ENCODE results near the gene VTI1A.

The VTI1A gene

GRCh38 chr10:112614586-112614985, 167.6 kb downstream of the VTI1A start:
- TF ChIP-seq CTCF (IDR thresholded peaks at IDR 0.05; ENCODE audit: low read depth, low read length), result no peak
- in situ Hi-C loops (cut with HindIII; ENCODE audit: low sequenced_read_pairs), result no loop called here
- no peak overlapping the region for H3K4me3 ChIP-seq (ENCODE audit: low read depth, low read length)
- DNase-seq (ENCODE audit: low read depth, low spot score), result no peak

GRCh38 chr10:112615269-112615668, 168.3 kb downstream of the VTI1A start:
- in situ Hi-C loops (cut with HindIII; ENCODE audit: low sequenced_read_pairs), result no loop called here
- H3K4me3 ChIP-seq (ENCODE audit: low read depth, low read length), result no peak overlapping the region
- no peak for DNase-seq (ENCODE audit: low read depth, low spot score)
- TF ChIP-seq CTCF (IDR thresholded peaks at IDR 0.05; ENCODE audit: low read depth, low read length), result no peak

GRCh38 chr10:112616647-112617046, 169.6 kb downstream of the VTI1A start:
- no peak for TF ChIP-seq CTCF (IDR thresholded peaks at IDR 0.05; ENCODE audit: low read depth, low read length)
- H3K4me3 ChIP-seq (ENCODE audit: low read depth, low read length), result no peak overlapping the region
- no peak for DNase-seq (ENCODE audit: low read depth, low spot score)
- in situ Hi-C loops (cut with HindIII; ENCODE audit: low sequenced_read_pairs), result no loop called here

- H3K4me3 ChIP-seq (ENCODE audit: low read depth, low read length), result no peak overlapping the region
- in situ Hi-C loops (cut with HindIII; ENCODE audit: low sequenced_read_pairs), result no loop called here
- no peak for TF ChIP-seq CTCF (IDR thresholded peaks at IDR 0.05; ENCODE audit: low read depth, low read length)
- no peak for DNase-seq (ENCODE audit: low read depth, low spot score)
Observed at GRCh38 chr10:112618814-112619213, 171.8 kb downstream of the VTI1A start.

GRCh38 chr10:112619556-112619955, 172.5 kb downstream of the VTI1A start:
- no peak for TF ChIP-seq CTCF (IDR thresholded peaks at IDR 0.05; ENCODE audit: low read depth, low read length)
- in situ Hi-C loops (cut with HindIII; ENCODE audit: low sequenced_read_pairs), result no loop called here
- no peak overlapping the region for H3K4me3 ChIP-seq (ENCODE audit: low read depth, low read length)

GRCh38 chr10:112622786-112623185, 175.8 kb downstream of the VTI1A start:
- in situ Hi-C loops (cut with HindIII; ENCODE audit: low sequenced_read_pairs), result no loop called here
- DNase-seq (ENCODE audit: low read depth, low spot score), result no peak
- H3K4me3 ChIP-seq (ENCODE audit: low read depth, low read length), result no peak overlapping the region
- no peak for TF ChIP-seq CTCF (IDR thresholded peaks at IDR 0.05; ENCODE audit: low read depth, low read length)

More at GRCh38 chr10:112619556-112619955, 172.5 kb downstream of the VTI1A start:
- DNase-seq (ENCODE audit: low read depth, low spot score), result no peak

- in situ Hi-C loops (cut with HindIII; ENCODE audit: low sequenced_read_pairs), result no loop called here
- no peak for DNase-seq (ENCODE audit: low read depth, low spot score)
- no peak overlapping the region for H3K4me3 ChIP-seq (ENCODE audit: low read depth, low read length)
- no peak for TF ChIP-seq CTCF (IDR thresholded peaks at IDR 0.05; ENCODE audit: low read depth, low read length)
Observed at GRCh38 chr10:112624546-112625048, 177.6 kb downstream of the VTI1A start.

Measured in astrocyte of the spinal cord (primary cell).